Measurements from ENCODE around the gene SCGB3A2. TPM values are rescaled to one million over a fixed set of nuclear protein-coding genes. Genes with fewer than 3 reads are reported as not detected.

SCGB3A2 gene
- total RNA-seq, 1 donor from 2014 or later, result not detected

- peak overlapping the region; percentile 78 to 95 for H3K27ac ChIP-seq
- DNase-seq (ENCODE audit: low spot score in 2 of 2), result peak in 1 of 2 donors; percentile 70
- no peaks in the 10 kb centered on the region for H3K27me3 ChIP-seq
- no peak overlapping the region for H3K4me3 ChIP-seq
- H3K9me3 ChIP-seq, result no peaks in the 10 kb centered on the region
- intact Hi-C loops (cut with DNase I), result loop anchor here (10.0 kb wide), 1 partner anchor 594 kb away; no protein-coding TSS in a partner anchor
- no peak for TF ChIP-seq CTCF (IDR thresholded peaks at IDR 0.05)
- peaks cover 17 to 52% of the 10 kb centered on the region in 2 donors for H3K4me1 ChIP-seq
- no peaks in the 10 kb centered on the region for H3K36me3 ChIP-seq
Measured at GRCh38 chr5:147898875-147899401, 20.4 kb downstream of the SCGB3A2 start.

GRCh38 chr5:147901599-147902039 is 23.1 kb downstream of the SCGB3A2 start:
- Histone ChIP-seq H3K9me3 (no peaks in the 10 kb centered on the region), H3K4me3 (no peak overlapping the region), H3K27me3 (no peaks in the 10 kb centered on the region), H3K4me1 (peaks cover 17 to 40% of the 10 kb centered on the region in 2 donors), H3K36me3 (no peaks in the 10 kb centered on the region), H3K27ac (peak overlapping the region; percentile 78 to 95)
- intact Hi-C loops (cut with DNase I), result loop anchor here (5.0 kb wide), 1 partner anchor 1066 kb away; no protein-coding TSS in a partner anchor
- peak in 1 of 2 donors; percentile 73 for DNase-seq (ENCODE audit: low spot score in 2 of 2)
- TF ChIP-seq CTCF (IDR thresholded peaks at IDR 0.05), result no peak

- intact Hi-C loops (cut with DNase I), result loop anchor here (5.0 kb wide), 1 partner anchor 1065 kb away; no protein-coding TSS in a partner anchor
- no peak for DNase-seq (ENCODE audit: low spot score in 2 of 2)
- TF ChIP-seq CTCF (IDR thresholded peaks at IDR 0.05), result no peak
- H3K4me3 ChIP-seq, result no peak overlapping the region
- H3K4me1 ChIP-seq, result peaks cover 17 to 36% of the 10 kb centered on the region in 2 donors
- H3K27ac ChIP-seq, result peak overlapping the region; percentile 78 to 95
- H3K27me3 ChIP-seq, result no peaks in the 10 kb centered on the region
- H3K36me3 ChIP-seq, result no peaks in the 10 kb centered on the region
- H3K9me3 ChIP-seq, result no peaks in the 10 kb centered on the region
Measured at GRCh38 chr5:147902609-147903115, 24.2 kb downstream of the SCGB3A2 start.

GRCh38 chr5:147904110-147904509 is 25.6 kb downstream of the SCGB3A2 start:
- Histone ChIP-seq H3K36me3 (no peaks in the 10 kb centered on the region), H3K4me3 (peak overlapping the region in 1 of 2 donors; percentile 51), H3K9me3 (no peaks in the 10 kb centered on the region), H3K27ac (peak overlapping the region; percentile 78 to 95), H3K27me3 (no peaks in the 10 kb centered on the region), H3K4me1 (peaks cover 11 to 30% of the 10 kb centered on the region in 2 donors)
- TF ChIP-seq CTCF (IDR thresholded peaks at IDR 0.05), result no peak
- intact Hi-C loops (cut with DNase I), result loop anchor here (5.0 kb wide), 1 partner anchor 1063 kb away; no protein-coding TSS in a partner anchor
- DNase-seq (ENCODE audit: low spot score in 2 of 2), result no peak

GRCh38 chr5:147906326-147907095 is 28.0 kb downstream of the SCGB3A2 start, which contains the start of gene C5orf46:
Gene C5orf46, minus strand, starts transcription at chr5:147906538. Its CDS starts 37 bp downstream, at chr5:147906501.
- intact Hi-C loops (cut with DNase I), result no loop called here
- H3K9me3 ChIP-seq, result no peaks in the 10 kb centered on the region
- DNase-seq (ENCODE audit: low spot score in 2 of 2), result no peak
- peak within 1 kb of the TSS; percentile 13 to 51 for H3K4me3 ChIP-seq
- H3K36me3 ChIP-seq, result no peaks in the 10 kb centered on the region
- peaks cover 0 to 14% of the 10 kb centered on the region in 2 donors for H3K4me1 ChIP-seq
- TF ChIP-seq CTCF (IDR thresholded peaks at IDR 0.05), result no peak
- H3K27ac ChIP-seq, result peak within 1 kb of the TSS; percentile 82 to 95
- H3K27me3 ChIP-seq, result no peaks in the 10 kb centered on the region
